ENCODE data around the gene TSHR.

The TSHR gene

GRCh38 chr14:81193924-81194633 lies 238.7 kb downstream of the TSHR start:
- DNase-seq: no peak
